H9 (cell line): ENCODE data around the gene ERC1. TPM values are rescaled to one million over a fixed set of nuclear protein-coding genes. Genes with fewer than 3 reads are reported as not detected.

Source experiments
- DNase-seq: peaks from one replicate; pipeline ENCODE4 v3.0.0-alpha.2; 2017
- H2AFZ ChIP-seq: one replicate; pipeline ENCODE4 v1.6.1; 2013; ENCODE audit warnings: mild to moderate bottlenecking, low read length, control low read depth, moderate library complexity
- H2AK5ac ChIP-seq: 2 replicates; pipeline ENCODE4 v1.6.1; 2013; ENCODE audit warnings: low read length, control low read depth, mixed read lengths; ENCODE audit not compliant: insufficient read length
- H2BK120ac ChIP-seq: one replicate; pipeline ENCODE4 v1.6.1; 2013; ENCODE audit warnings: low read depth, mild to moderate bottlenecking, low read length, control low read depth, inconsistent platforms; ENCODE audit not compliant: poor library complexity, severe bottlenecking
- H2BK12ac ChIP-seq: 2 replicates; pipeline ENCODE4 v1.6.1; 2013; ENCODE audit warnings: low read length, control low read depth, mixed read lengths, low read depth; ENCODE audit not compliant: insufficient read length
- H2BK15ac ChIP-seq: 2 replicates; pipeline ENCODE4 v1.6.1; 2013; ENCODE audit warnings: low read depth, low read length, control low read depth
- H2BK20ac ChIP-seq: one replicate; pipeline ENCODE4 v1.6.1; 2013; ENCODE audit warnings: low read depth, mild to moderate bottlenecking, low read length, control low read depth, inconsistent platforms; ENCODE audit not compliant: poor library complexity, severe bottlenecking
- H2BK5ac ChIP-seq: 2 replicates; pipeline ENCODE4 v1.6.1; 2013; ENCODE audit warnings: low read length, control low read depth, mixed read lengths; ENCODE audit not compliant: insufficient read length
- H3K14ac ChIP-seq: 2 replicates; pipeline ENCODE4 v1.6.1; 2013; ENCODE audit warnings: low read length, control low read depth; ENCODE audit not compliant: insufficient read depth
- H3K18ac ChIP-seq: 2 replicates; pipeline ENCODE4 v1.6.1; 2013; ENCODE audit warnings: low read depth, mild to moderate bottlenecking, mixed read lengths, low read length, control low read depth; ENCODE audit not compliant: insufficient read length
- H3K23ac ChIP-seq: 2 replicates; pipeline ENCODE4 v1.6.1; 2013; ENCODE audit warnings: low read length, control low read depth, mixed read lengths, low read depth; ENCODE audit not compliant: insufficient read length
- H3K23me2 ChIP-seq: 2 replicates; pipeline ENCODE4 v1.6.1; 2013; ENCODE audit warnings: low read depth, mild to moderate bottlenecking, mixed read lengths, low read length, control low read depth; ENCODE audit not compliant: insufficient read length, poor library complexity, severe bottlenecking
- H3K27ac ChIP-seq: 2 replicates; pipeline ENCODE4 v1.5.1; 2013; ENCODE audit warnings: low read length, control low read depth, mixed read lengths, low read depth; ENCODE audit not compliant: insufficient read length
- H3K27me3 ChIP-seq: 2 replicates; pipeline ENCODE4 v1.6.1; 2013; ENCODE audit warnings: low read length, control low read depth, inconsistent platforms; ENCODE audit not compliant: insufficient read depth
- H3K4ac ChIP-seq: 2 replicates; pipeline ENCODE4 v1.6.1; 2013; ENCODE audit warnings: low read depth, mild to moderate bottlenecking, control low read depth, inconsistent platforms, low read length, moderate library complexity
- H3K4me1 ChIP-seq: 2 replicates; pipeline ENCODE4 v1.6.1; 2013; ENCODE audit warnings: low read length, control low read depth, inconsistent platforms; ENCODE audit not compliant: insufficient read depth
- H3K4me2 ChIP-seq: 2 replicates; pipeline ENCODE4 v1.6.1; 2013; ENCODE audit warnings: low read length, control low read depth, mixed read lengths; ENCODE audit not compliant: insufficient read length, insufficient read depth
- H3K56ac ChIP-seq: 2 replicates; pipeline ENCODE4 v1.6.1; 2013; ENCODE audit warnings: low read depth, mild to moderate bottlenecking, mixed read lengths, low read length, control low read depth; ENCODE audit not compliant: insufficient read length
- H3K79me1 ChIP-seq: 2 replicates; pipeline ENCODE4 v1.6.1; 2013; ENCODE audit warnings: low read depth, mild to moderate bottlenecking, moderate library complexity, low read length, control low read depth, inconsistent platforms; ENCODE audit not compliant: insufficient read depth, poor library complexity, severe bottlenecking
- H3K79me2 ChIP-seq: 2 replicates; pipeline ENCODE4 v1.6.1; 2013; ENCODE audit warnings: low read length, control low read depth, inconsistent platforms; ENCODE audit not compliant: insufficient read depth
- H3K9ac ChIP-seq: 2 replicates; pipeline ENCODE4 v1.6.1; 2013; ENCODE audit warnings: low read length, control low read depth, mixed read lengths; ENCODE audit not compliant: insufficient read length; ENCODE audit errors: extremely low read depth
- H3K9me3 ChIP-seq: one replicate; pipeline ENCODE4 v1.6.1; 2013; ENCODE audit warnings: low read depth, low read length, inconsistent platforms; ENCODE audit not compliant: control insufficient read depth
- H3T11ph ChIP-seq: one replicate; pipeline ENCODE4 v1.6.1; 2013; ENCODE audit warnings: mild to moderate bottlenecking, low read length, control low read depth, inconsistent platforms
- H4K20me1 ChIP-seq: one replicate; pipeline ENCODE4 v1.6.1; 2013; ENCODE audit not compliant: control insufficient read depth, insufficient read length, insufficient read depth
- H4K5ac ChIP-seq: 2 replicates; pipeline ENCODE4 v1.6.1; 2013; ENCODE audit warnings: low read depth, mild to moderate bottlenecking, mixed read lengths, low read length, control low read depth; ENCODE audit not compliant: insufficient read length
- H4K8ac ChIP-seq: replicated peaks from 2 replicates; pipeline ENCODE4 v1.6.1; 2013; ENCODE audit warnings: low read length, control low read depth, mixed read lengths, low read depth; ENCODE audit not compliant: insufficient read length
- H4K91ac ChIP-seq: 2 replicates; pipeline ENCODE4 v1.6.1; 2013; ENCODE audit warnings: low read depth, mild to moderate bottlenecking, moderate library complexity, mixed read lengths, low read length, control low read depth; ENCODE audit not compliant: insufficient read length
- H3K27ac Mint-ChIP-seq, 3 experiments: 2 replicates in 2 of 3; 3 replicates in 1 of 3; pipeline ENCODE4 v1.8.0; 2020 to 2021; ENCODE audit warnings: mixed read lengths in 3 of 3, mild to moderate bottlenecking in 1 of 3, moderate library complexity in 1 of 3
- H3K27me3 Mint-ChIP-seq: 2 replicates; pipeline ENCODE4 v1.8.0; 2021; ENCODE audit warnings: low read depth, mild to moderate bottlenecking, moderate library complexity, mixed read lengths
- H3K36me3 Mint-ChIP-seq, 3 experiments: 2 replicates in 2 of 3; 3 replicates in 1 of 3; pipeline ENCODE4 v1.8.0; 2020 to 2021; ENCODE audit warnings: low read depth in 3 of 3, mixed read lengths in 3 of 3; ENCODE audit not compliant: insufficient read depth in 1 of 3
- H3K4me1 Mint-ChIP-seq, 2 experiments: 2 replicates each; pipeline ENCODE4 v1.8.0; 2020; ENCODE audit warnings: mixed read lengths in 2 of 2
- H3K4me3 Mint-ChIP-seq, 2 experiments: 2 replicates in 1 of 2; 3 replicates in 1 of 2; pipeline ENCODE4 v1.8.0; 2020 to 2021; ENCODE audit warnings: mild to moderate bottlenecking in 2 of 2, mixed read lengths in 2 of 2, moderate library complexity in 1 of 2
- H3K9me3 Mint-ChIP-seq, 2 experiments: 2 replicates in 1 of 2; 3 replicates in 1 of 2; pipeline ENCODE4 v1.8.0; 2020; ENCODE audit warnings: mild to moderate bottlenecking in 2 of 2, mixed read lengths in 2 of 2, moderate library complexity in 1 of 2
- WGBS: extraction: QIAGEN DNeasy Blood & Tissue Kit; methylation state at CpG from one replicate; pipeline ENCODE4 v1.1.7; 2013; ENCODE audit warnings: missing lambda C conversion rate, low lambda C conversion rate, mixed read lengths; ENCODE audit not compliant: insufficient read length; ENCODE audit errors: extremely low coverage; 5-methylcytosine and 5-hydroxymethylcytosine counted together
- total RNA-seq: library from RNA; stranded (reverse); gene quantifications from 2 replicates; pipeline ENCODE4 v1.2.1, GENCODE V29; 2021
- TF ChIP-seq, protein P1 (sequence below): fragments of 200-600 bp; sonication (generic); conservative IDR thresholded peaks from 3 replicates; pipeline ENCODE4 v1.8.0; 2021; ENCODE audit warnings: antibody characterized with exemption, mild to moderate bottlenecking

ERC1 gene
- total RNA-seq, 1 experiment from 2014 or later: 51.2 TPM

DNA sequence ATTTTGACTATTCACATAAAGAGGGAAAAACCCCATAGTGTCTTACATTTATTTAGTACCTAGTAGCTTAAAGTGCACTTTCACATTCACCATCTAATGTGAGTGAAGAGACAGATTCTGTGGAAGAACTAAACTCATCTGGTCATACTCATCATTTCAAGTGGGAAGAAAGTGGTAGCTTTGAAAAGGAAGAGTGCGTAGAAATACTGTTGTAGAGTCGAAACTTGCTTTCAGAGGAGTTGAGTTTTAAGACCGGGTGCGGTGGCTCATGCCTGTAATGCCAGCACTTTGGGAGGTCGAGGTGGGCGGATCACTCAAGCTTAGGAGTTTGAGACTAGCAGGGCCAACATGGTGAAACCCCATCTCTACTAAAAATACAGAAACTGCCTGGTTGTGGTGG lies 222.2 kb downstream of the ERC1 start:
- no peak overlapping the region for H2BK120ac ChIP-seq
- H3K27me3 ChIP-seq: no peaks in the 10 kb centered on the region
- no peaks in the 10 kb centered on the region for H3K9me3 Mint-ChIP-seq
- no peaks in the 10 kb centered on the region for H3K4me1 ChIP-seq
- no peak overlapping the region for H4K8ac ChIP-seq
- peaks cover 6 to 13% of the 10 kb centered on the region in 2 experiments for H3K4me1 Mint-ChIP-seq
- no peaks in the 10 kb centered on the region for H3K23me2 ChIP-seq
- H3K4me2 ChIP-seq: no peak overlapping the region
- TF ChIP-seq, protein P1, sequence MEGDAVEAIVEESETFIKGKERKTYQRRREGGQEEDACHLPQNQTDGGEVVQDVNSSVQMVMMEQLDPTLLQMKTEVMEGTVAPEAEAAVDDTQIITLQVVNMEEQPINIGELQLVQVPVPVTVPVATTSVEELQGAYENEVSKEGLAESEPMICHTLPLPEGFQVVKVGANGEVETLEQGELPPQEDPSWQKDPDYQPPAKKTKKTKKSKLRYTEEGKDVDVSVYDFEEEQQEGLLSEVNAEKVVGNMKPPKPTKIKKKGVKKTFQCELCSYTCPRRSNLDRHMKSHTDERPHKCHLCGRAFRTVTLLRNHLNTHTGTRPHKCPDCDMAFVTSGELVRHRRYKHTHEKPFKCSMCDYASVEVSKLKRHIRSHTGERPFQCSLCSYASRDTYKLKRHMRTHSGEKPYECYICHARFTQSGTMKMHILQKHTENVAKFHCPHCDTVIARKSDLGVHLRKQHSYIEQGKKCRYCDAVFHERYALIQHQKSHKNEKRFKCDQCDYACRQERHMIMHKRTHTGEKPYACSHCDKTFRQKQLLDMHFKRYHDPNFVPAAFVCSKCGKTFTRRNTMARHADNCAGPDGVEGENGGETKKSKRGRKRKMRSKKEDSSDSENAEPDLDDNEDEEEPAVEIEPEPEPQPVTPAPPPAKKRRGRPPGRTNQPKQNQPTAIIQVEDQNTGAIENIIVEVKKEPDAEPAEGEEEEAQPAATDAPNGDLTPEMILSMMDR: no peak
- H3K23ac ChIP-seq: no peak overlapping the region
- no peaks in the 10 kb centered on the region for H3K9me3 ChIP-seq
- H3K36me3 Mint-ChIP-seq: no peaks in the 10 kb centered on the region
- H2BK15ac ChIP-seq: no peak overlapping the region
- H4K5ac ChIP-seq: no peak overlapping the region
- H3K27ac ChIP-seq: no peak overlapping the region
- H3T11ph ChIP-seq: no peak overlapping the region
- H4K20me1 ChIP-seq: no peaks in the 10 kb centered on the region
- H3K27me3 Mint-ChIP-seq: no peaks in the 10 kb centered on the region
- no peak overlapping the region for H3K4ac ChIP-seq
- no peak overlapping the region for H2AK5ac ChIP-seq
- no peak overlapping the region for H3K14ac ChIP-seq
- no CpG with 5 or more reads among the region's 6 CpGs for WGBS
- H3K9ac ChIP-seq: no peak overlapping the region
- 0 out of 7 replicates have a peak overlapping the region, but pooled peaks of 1 of the 3 experiments have one; percentile 23 for H3K27ac Mint-ChIP-seq
- no peak overlapping the region for H3K18ac ChIP-seq
- H4K91ac ChIP-seq: no peak overlapping the region
- no peaks in the 10 kb centered on the region for H3K79me2 ChIP-seq
- no peak for DNase-seq
- H3K79me1 ChIP-seq: no peaks in the 10 kb centered on the region
- no peak overlapping the region for H3K56ac ChIP-seq
- H2BK12ac ChIP-seq: no peak overlapping the region
- H2BK5ac ChIP-seq: no peak overlapping the region
- no peak overlapping the region for H2BK20ac ChIP-seq
- no peak overlapping the region for H3K4me3 Mint-ChIP-seq
- H2AFZ ChIP-seq: no peak overlapping the region
